Spinal cord (tissue), 10 donors: ENCODE measurements around the gene FAM193A. TPM values are rescaled to one million over a fixed set of nuclear protein-coding genes. Genes with fewer than 3 reads are reported as not detected.
"Not testable (repeated sequence)": the region's sequence is repeated elsewhere in the genome, so short reads cannot be mapped to it uniquely, and the experiment has no call there.

Experiments used
- DNase-seq, 6 donors: peaks; one replicate each; pipeline versions ENCODE4 v3.0.0 to v3.0.0-alpha.2; 2013 to 2015; ENCODE audit warnings: low spot score in 6 of 6, low read depth in 4 of 6
- H3K27ac ChIP-seq: one replicate; pipeline ENCODE4 v1.5.1; 2013; ENCODE audit warnings: low read depth, low read length, control low read depth
- H3K27me3 ChIP-seq: one replicate; pipeline ENCODE4 v1.6.1; 2013; ENCODE audit warnings: low read length; ENCODE audit not compliant: control insufficient read depth, insufficient read depth
- H3K36me3 ChIP-seq: one replicate; pipeline ENCODE4 v1.6.1; 2013; ENCODE audit warnings: low read length; ENCODE audit not compliant: control insufficient read depth, insufficient read depth
- H3K4me1 ChIP-seq: one replicate; pipeline ENCODE4 v1.6.1; 2013; ENCODE audit warnings: low read length; ENCODE audit not compliant: control insufficient read depth, insufficient read depth
- H3K4me3 ChIP-seq: one replicate; pipeline ENCODE4 v1.5.1; 2013; ENCODE audit warnings: low read depth, low read length, control low read depth
- H3K9me3 ChIP-seq: one replicate; pipeline ENCODE4 v1.6.1; 2013; ENCODE audit warnings: low read length; ENCODE audit not compliant: control insufficient read depth, insufficient read depth
- WGBS: methylation state at CpG from one replicate; pipeline ENCODE4 v1.1.5; 2013; ENCODE audit warnings: missing lambda C conversion rate; ENCODE audit not compliant: insufficient coverage; 5-methylcytosine and 5-hydroxymethylcytosine counted together
- polyA plus RNA-seq, 2 donors: library from polyadenylated mRNA; unstranded; fragments of 120-200 nt; gene quantifications; one replicate each; pipeline ENCODE4 v1.2.1, GENCODE V29; 2013; ENCODE audit not compliant: insufficient read length in 2 of 2
- total RNA-seq, 2 donors: library from RNA; depleted of rRNA in 1 of 2; stranded (reverse); fragments of 120-200 nt in 1 of 2; fragments of >200 nt in 1 of 2; gene quantifications; one replicate each; pipeline versions ENCODE4 v1.2.3 to v1.2.4, GENCODE V29; 2013 to 2014
- donor health status: healthy.

Gene FAM193A
- total and polyA plus RNA-seq, 4 donors = 16.2 to 35.1 (median 28.9) TPM

GRCh38 chr4:2598511-2599303 lies 62.3 kb downstream of the FAM193A start:
- H3K4me3 ChIP-seq = no peak overlapping the region
- 49% methylated on average over 4 of the region's 12 CpGs for WGBS

DNA sequence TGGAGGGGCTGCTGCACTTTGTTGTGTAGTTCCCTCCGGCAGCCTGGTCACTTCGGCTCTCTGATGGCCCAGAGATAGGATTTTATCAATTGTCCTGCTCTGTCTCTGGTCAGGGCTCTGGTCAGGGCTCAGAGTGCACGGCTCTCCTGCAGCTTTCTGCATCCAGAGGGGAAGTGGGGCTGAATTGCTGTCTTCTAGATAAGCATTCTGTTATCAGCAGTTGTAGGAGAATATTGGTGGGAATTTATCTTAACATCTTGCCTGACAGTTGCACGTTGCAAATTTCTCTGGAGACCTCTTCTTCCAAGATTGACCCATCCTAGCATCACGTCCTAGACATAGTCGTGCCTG lies 62.8 kb downstream of the FAM193A start:
- DNase-seq = no peak
- no peak overlapping the region for H3K27ac ChIP-seq
- H3K4me3 ChIP-seq = no peak overlapping the region
- 79% methylated on average over 6 of the region's 6 CpGs for WGBS
- H3K36me3 ChIP-seq = peaks cover 26% of the 10 kb centered on the region
- H3K27me3 ChIP-seq = no peaks in the 10 kb centered on the region
- peaks cover 34% of the 10 kb centered on the region for H3K4me1 ChIP-seq
- H3K9me3 ChIP-seq = no peaks in the 10 kb centered on the region

More at GRCh38 chr4:2598511-2599303, 62.3 kb downstream of the FAM193A start:
- DNase-seq = peak in 1 of 6 donors; percentile 65
- H3K27me3 ChIP-seq = no peaks in the 10 kb centered on the region
- H3K27ac ChIP-seq = no peak overlapping the region
- H3K9me3 ChIP-seq = no peaks in the 10 kb centered on the region
- peaks cover 38% of the 10 kb centered on the region for H3K4me1 ChIP-seq
- peaks cover 27% of the 10 kb centered on the region for H3K36me3 ChIP-seq

DNA sequence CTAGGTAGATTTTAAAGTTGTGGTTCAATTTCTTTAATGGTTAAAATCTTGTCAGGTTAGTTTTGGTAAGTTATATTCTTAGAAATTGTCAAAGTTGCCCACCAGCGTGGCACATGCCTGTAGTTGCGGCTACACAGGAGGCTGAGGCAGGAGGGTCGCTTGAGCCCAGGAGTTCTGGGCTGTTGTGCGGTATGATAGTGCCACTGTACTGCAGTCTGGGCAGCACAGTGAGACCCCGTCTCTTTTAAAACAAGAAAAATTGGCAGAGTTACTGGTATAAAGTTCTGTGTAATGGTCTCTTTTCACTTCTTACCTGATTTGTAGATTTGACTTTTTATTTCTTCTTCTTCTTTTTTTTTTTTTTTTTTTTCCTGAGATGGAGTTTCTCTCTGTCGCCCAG lies 64.4 kb downstream of the FAM193A start:
- no peak for DNase-seq
- H3K9me3 ChIP-seq = no peaks in the 10 kb centered on the region
- peaks cover 24% of the 10 kb centered on the region for H3K36me3 ChIP-seq
- H3K27ac ChIP-seq = no peak overlapping the region
- H3K27me3 ChIP-seq = no peaks in the 10 kb centered on the region
- 100% methylated on average over 4 of the region's 6 CpGs for WGBS
- H3K4me1 ChIP-seq = peaks cover 28% of the 10 kb centered on the region
- no peak overlapping the region for H3K4me3 ChIP-seq

GRCh38 chr4:2604614-2605013 lies 68.2 kb downstream of the FAM193A start:
- peaks cover 10% of the 10 kb centered on the region for H3K36me3 ChIP-seq
- no peaks in the 10 kb centered on the region for H3K4me1 ChIP-seq
- H3K4me3 ChIP-seq = no peak overlapping the region
- H3K9me3 ChIP-seq = no peaks in the 10 kb centered on the region
- 57% methylated on average over 2 of the region's 4 CpGs for WGBS
- H3K27me3 ChIP-seq = no peaks in the 10 kb centered on the region
- no peak for DNase-seq
- no peak overlapping the region for H3K27ac ChIP-seq

DNA sequence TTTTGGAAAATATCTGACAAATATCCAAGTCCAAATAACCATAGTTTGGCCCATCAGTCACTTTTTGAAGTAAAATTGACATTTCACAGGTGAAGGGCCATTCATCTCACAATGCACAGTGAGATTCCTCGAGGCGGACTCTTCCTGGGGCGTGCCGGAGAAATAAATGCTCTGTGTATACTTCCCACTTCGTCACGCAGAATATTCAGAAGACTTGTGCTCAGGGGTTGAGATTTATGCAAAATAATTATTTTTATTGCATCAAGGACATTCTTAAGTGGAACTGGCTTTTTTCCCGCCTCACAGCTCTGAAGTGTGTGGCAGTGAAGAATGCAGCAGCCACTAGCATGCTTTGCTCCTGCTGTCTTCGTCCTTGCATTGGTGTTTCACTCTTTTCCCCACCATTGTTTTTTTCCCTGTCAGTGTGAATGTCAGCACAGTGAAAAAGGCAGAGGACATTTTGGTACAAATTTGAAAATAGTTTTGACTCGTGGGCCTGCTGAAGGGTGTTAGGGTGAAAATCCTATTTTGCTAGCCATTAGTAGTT lies 70.6 kb downstream of the FAM193A start:
- Histone ChIP-seq H3K36me3 (peaks cover 4% of the 10 kb centered on the region), H3K4me3 (no peak overlapping the region), H3K9me3 (no peaks in the 10 kb centered on the region), H3K27me3 (no peaks in the 10 kb centered on the region), H3K4me1 (no peaks in the 10 kb centered on the region), H3K27ac (no peak overlapping the region)
- no peak for DNase-seq
- 50% methylated on average over 1 of the region's 9 CpGs for WGBS

DNA sequence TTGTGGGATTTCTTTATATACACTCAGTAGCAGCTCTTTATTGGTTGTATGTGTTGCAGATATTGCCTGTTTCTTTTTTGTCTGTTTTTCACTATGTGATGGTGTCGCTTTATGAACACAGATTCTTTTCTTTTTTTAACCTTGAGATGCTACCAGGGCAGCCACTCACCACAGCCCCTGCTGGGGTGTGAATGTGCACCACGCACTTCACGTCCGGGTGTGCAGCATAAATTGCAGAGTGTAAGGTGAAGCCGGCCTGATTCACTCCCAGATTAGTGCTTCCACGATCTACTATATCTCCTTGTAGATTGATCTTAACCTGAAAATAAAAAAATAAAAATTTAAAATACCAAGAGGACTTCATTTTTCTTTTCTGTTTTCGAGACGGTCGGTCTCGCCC lies 71.4 kb downstream of the FAM193A start:
- WGBS = no CpG with 5 or more reads among the region's 10 CpGs
- no peaks in the 10 kb centered on the region for H3K9me3 ChIP-seq
- H3K27ac ChIP-seq = no peak overlapping the region

GRCh38 chr4:2608291-2608690 lies 71.8 kb downstream of the FAM193A start:
- H3K9me3 ChIP-seq = no peaks in the 10 kb centered on the region
- H3K4me1 ChIP-seq = no peaks in the 10 kb centered on the region
- no peak for DNase-seq
- 91% methylated on average over 4 of the region's 7 CpGs for WGBS
- H3K36me3 ChIP-seq = peaks cover 1% of the 10 kb centered on the region
- no peak overlapping the region for H3K27ac ChIP-seq
- no peak overlapping the region for H3K4me3 ChIP-seq
- no peaks in the 10 kb centered on the region for H3K27me3 ChIP-seq

More for the DNA sequence above, 71.4 kb downstream of the FAM193A start:
- Histone ChIP-seq H3K4me1 (no peaks in the 10 kb centered on the region), H3K4me3 (no peak overlapping the region), H3K36me3 (peaks cover 4% of the 10 kb centered on the region), H3K27me3 (no peaks in the 10 kb centered on the region)
- no peak for DNase-seq

DNA sequence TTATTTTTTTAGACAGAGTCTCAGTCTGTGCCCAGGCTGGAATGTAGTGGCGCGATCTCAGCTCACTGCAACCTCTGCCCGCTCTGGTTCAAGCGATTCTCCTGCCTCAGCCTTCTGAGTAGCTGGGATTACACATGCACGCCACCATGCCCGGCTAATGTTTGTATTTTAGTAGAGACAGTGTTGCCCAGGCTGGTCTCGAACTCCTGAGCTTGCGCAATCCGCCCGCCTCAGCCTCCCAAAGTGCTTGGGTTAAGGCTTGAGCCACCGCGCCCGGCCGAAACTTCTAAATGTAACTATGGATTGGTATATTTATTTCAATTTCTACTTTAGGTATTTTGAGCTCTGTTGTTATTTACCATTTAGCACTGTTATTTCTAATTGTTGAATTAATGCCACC lies 79.4 kb downstream of the FAM193A start:
- no peak for DNase-seq
- H3K9me3 ChIP-seq = no peaks in the 10 kb centered on the region
- WGBS = 96% methylated on average over 6 of the region's 14 CpGs
- H3K27ac ChIP-seq = no peak overlapping the region
- H3K4me3 ChIP-seq = no peak overlapping the region
- no peaks in the 10 kb centered on the region for H3K27me3 ChIP-seq
- peaks cover 2% of the 10 kb centered on the region for H3K36me3 ChIP-seq
- no peaks in the 10 kb centered on the region for H3K4me1 ChIP-seq

DNA sequence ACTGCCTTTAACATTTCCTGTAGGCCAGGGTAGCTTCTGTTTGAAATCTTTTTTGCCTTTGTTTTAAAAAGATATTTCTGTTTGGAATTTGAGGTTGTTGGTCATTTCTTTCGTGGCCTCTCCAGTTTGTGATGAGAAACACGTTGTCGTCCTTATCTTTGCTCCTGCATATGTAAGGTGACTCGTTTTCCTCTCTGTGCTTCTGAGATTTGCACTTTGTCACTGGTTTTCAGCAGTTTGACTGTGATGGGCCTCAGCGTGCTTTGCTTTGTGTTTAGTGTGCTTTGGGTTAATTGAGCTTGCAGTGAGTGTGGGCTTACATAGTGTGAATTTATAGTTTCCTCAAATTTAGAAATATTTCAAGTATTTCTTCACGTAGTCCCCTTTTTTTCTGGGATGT lies 81.5 kb downstream of the FAM193A start:
- Histone ChIP-seq H3K9me3 (no peaks in the 10 kb centered on the region), H3K4me3 (no peak overlapping the region), H3K27me3 (no peaks in the 10 kb centered on the region), H3K27ac (no peak overlapping the region), H3K4me1 (no peaks in the 10 kb centered on the region), H3K36me3 (peaks cover 6% of the 10 kb centered on the region)
- WGBS = 74% methylated on average over 4 of the region's 6 CpGs
- DNase-seq = no peak

DNA sequence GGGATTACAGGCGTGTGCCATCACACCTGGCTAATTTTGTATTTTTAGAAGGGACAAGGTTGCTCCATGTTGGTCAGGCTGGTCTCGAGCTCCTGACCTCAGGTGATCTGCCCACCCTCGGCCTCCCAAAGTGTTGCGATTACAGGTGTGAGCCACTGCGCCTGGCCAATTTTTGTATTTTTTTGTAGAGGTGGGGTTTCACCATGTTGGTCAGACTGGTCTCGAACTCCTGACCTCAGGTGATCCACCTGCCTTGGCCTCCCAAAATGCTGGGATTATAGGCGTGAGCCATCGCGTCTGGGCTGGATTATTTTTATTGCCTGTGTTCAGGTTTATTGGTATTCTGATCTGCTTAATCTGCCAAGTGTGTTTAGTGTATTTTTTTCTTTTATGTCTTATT lies 82.3 kb downstream of the FAM193A start:
- not testable (repeated sequence) for H3K27ac ChIP-seq, H3K9me3 ChIP-seq, H3K4me3 ChIP-seq, H3K4me1 ChIP-seq, H3K27me3 ChIP-seq, DNase-seq
- WGBS = 100% methylated on average over 2 of the region's 9 CpGs
- H3K36me3 ChIP-seq = peaks cover 10% of the 10 kb centered on the region
